Measurements from ENCODE around the gene ARPC4. TPM values are rescaled to one million over a fixed set of nuclear protein-coding genes. Genes with fewer than 3 reads are reported as not detected.
A peak's percentile ranks its signal among the peaks of the same experiment; 100 is the strongest.

Gene ARPC4
- total and polyA plus RNA-seq, 2 donors (not counting 3 experiments of a cell fraction or from before 2014, with no cell fraction given), result 181 to 197 TPM

GRCh38 chr3:9786825-9787669 is 5.8 kb upstream of the ARPC4 start:
- POLR2A ChIA-PET, result no interaction called here
- Histone ChIP-seq H3K36me3 (ENCODE audit: control insufficient read depth in 2 of 2, extremely low read depth in 1 of 2, insufficient read depth in 2 of 2, low read length in 2 of 2) (peaks cover 0 to 7% of the 10 kb centered on the region in 2 experiments), H2AFZ (ENCODE audit: low read depth, low read length) (no peak overlapping the region), H3K79me2 (ENCODE audit: control insufficient read depth, insufficient read depth, low read length) (no peaks in the 10 kb centered on the region), H3K4me1 (ENCODE audit: control insufficient read depth, extremely low read depth, insufficient read depth, low read length) (peaks cover 6% of the 10 kb centered on the region), H3K9me1 (replicated peaks; ENCODE audit: control insufficient read depth, extremely low read depth, insufficient read depth, low read length) (no peaks in the 10 kb centered on the region), H3K9ac (replicated peaks; ENCODE audit: extremely low read depth, insufficient read depth, low read length) (no peak overlapping the region), H3K4me2 (ENCODE audit: insufficient read depth, low read length) (no peak overlapping the region), H3K4me3 (replicated peaks in 1 of 3; ENCODE audit: insufficient read depth in 1 of 3, low read depth in 1 of 3, low read length in 3 of 3) (no peak overlapping the region), H3K27me3 (ENCODE audit: control insufficient read depth in 2 of 2, insufficient read depth in 2 of 2, low read length in 2 of 2) (no peaks in the 10 kb centered on the region), H3K27ac (ENCODE audit: insufficient read depth, low read depth, low read length) (no peak overlapping the region), H4K20me1 (replicated peaks; ENCODE audit: control insufficient read depth, extremely low read depth, insufficient read depth, low read length) (no peaks in the 10 kb centered on the region), H3K9me3 (replicated peaks; ENCODE audit: control insufficient read depth, insufficient read depth, low read length) (no peaks in the 10 kb centered on the region)
- dilution Hi-C loops (cut with MboI; ENCODE audit: extremely low pct_ligation_motif_present, low sequenced_read_pairs), result no loop called here
- FAIRE-seq (no peak), DNase-seq (ENCODE audit: low read depth, low spot score) (no peak)
- CTCF ChIA-PET, result no interaction called here
- no TSS peak for BruUV-seq (replicated peaks)
- intact Hi-C loops (cut with micrococcal nuclease), result no loop called here
- TF ChIP-seq FOS (IDR thresholded peaks at IDR 0.05; ENCODE audit: borderline replicate concordance, insufficient read depth, low read length) (no peak), CTCF (IDR thresholded peaks at IDR 0.05; ENCODE audit: extremely low read depth in 1 of 2, insufficient read depth in 1 of 2, low read depth in 1 of 2, low read length in 2 of 2) (peak; percentile 44 to 46)

GRCh38 chr3:9787714-9788113 is 5.2 kb upstream of the ARPC4 start:
- H3K36me3 ChIP-seq (ENCODE audit: control insufficient read depth in 2 of 2, extremely low read depth in 1 of 2, insufficient read depth in 2 of 2, low read length in 2 of 2), result peaks cover 0 to 5% of the 10 kb centered on the region in 2 experiments
- BruUV-seq (replicated peaks), result no TSS peak
- TF ChIP-seq CTCF (IDR thresholded peaks at IDR 0.05; ENCODE audit: extremely low read depth in 1 of 2, insufficient read depth in 1 of 2, low read depth in 1 of 2, low read length in 2 of 2) (no peak), GATA2 (IDR thresholded peaks at IDR 0.05; ENCODE audit: insufficient read depth, insufficient read length, low read depth, low read length) (no peak), MAX (IDR thresholded peaks at IDR 0.05; ENCODE audit: insufficient read depth, insufficient read length) (no peak), JUN (IDR thresholded peaks at IDR 0.05; ENCODE audit: borderline replicate concordance, insufficient read depth, insufficient read length, low read depth) (no peak), FOS (IDR thresholded peaks at IDR 0.05; ENCODE audit: borderline replicate concordance, insufficient read depth, low read length) (no peak), POLR2AphosphoS5 (IDR thresholded peaks at IDR 0.05; ENCODE audit: insufficient read depth, low read depth, low read length) (no peak), POLR2A (IDR thresholded peaks at IDR 0.05; ENCODE audit: low read depth, low read length) (no peak), EZH2 (IDR thresholded peaks at IDR 0.05; ENCODE audit: borderline replicate concordance, low read depth, low read length, severe bottlenecking) (no peak), MYC (IDR thresholded peaks at IDR 0.05; ENCODE audit: low read depth, low read length) (no peak)

More at GRCh38 chr3:9787714-9788113, 5.2 kb upstream of the ARPC4 start:
- FAIRE-seq (no peak), DNase-seq (ENCODE audit: low read depth, low spot score) (no peak)
- dilution Hi-C loops (cut with MboI; ENCODE audit: extremely low pct_ligation_motif_present, low sequenced_read_pairs) (no loop called here), intact Hi-C loops (cut with micrococcal nuclease) (no loop called here)
- Histone ChIP-seq H4K20me1 (replicated peaks; ENCODE audit: control insufficient read depth, extremely low read depth, insufficient read depth, low read length) (no peaks in the 10 kb centered on the region), H3K9ac (replicated peaks; ENCODE audit: extremely low read depth, insufficient read depth, low read length) (no peak overlapping the region), H3K79me2 (ENCODE audit: control insufficient read depth, insufficient read depth, low read length) (no peaks in the 10 kb centered on the region), H3K9me1 (replicated peaks; ENCODE audit: control insufficient read depth, extremely low read depth, insufficient read depth, low read length) (no peaks in the 10 kb centered on the region), H3K4me1 (ENCODE audit: control insufficient read depth, extremely low read depth, insufficient read depth, low read length) (peaks cover 7% of the 10 kb centered on the region), H3K4me3 (replicated peaks in 1 of 3; ENCODE audit: insufficient read depth in 1 of 3, low read depth in 1 of 3, low read length in 3 of 3) (no peak overlapping the region), H3K9me3 (replicated peaks; ENCODE audit: control insufficient read depth, insufficient read depth, low read length) (no peaks in the 10 kb centered on the region), H2AFZ (ENCODE audit: low read depth, low read length) (no peak overlapping the region), H3K4me2 (ENCODE audit: insufficient read depth, low read length) (no peak overlapping the region), H3K27me3 (ENCODE audit: control insufficient read depth in 2 of 2, insufficient read depth in 2 of 2, low read length in 2 of 2) (no peaks in the 10 kb centered on the region), H3K27ac (ENCODE audit: insufficient read depth, low read depth, low read length) (no peak overlapping the region)
- ChIA-PET POLR2A (no interaction called here), CTCF (no interaction called here)
